GM21825 (cell line): ENCODE measurements around the gene DEGS2.
A peak's percentile ranks its signal among the peaks of the same experiment; 100 is the strongest.

Experiments
- ATAC-seq: cut with Tn5 transposase; IDR thresholded peaks from one replicate; pipeline ENCODE4 v1.9.1; 2021; ENCODE audit warnings: mild to moderate bottlenecking, moderate library complexity; ENCODE audit not compliant: unreplicated experiment

The DEGS2 gene

GRCh38 chr14:100115726-100116125, 43.7 kb downstream of the DEGS2 start:
- ATAC-seq, result no peak

GRCh38 chr14:100115236-100115635, 44.2 kb downstream of the DEGS2 start:
- ATAC-seq, result no peak

GRCh38 chr14:100114109-100114765, 45.2 kb downstream of the DEGS2 start:
- ATAC-seq, result no peak

- ATAC-seq, result no peak
Observed at GRCh38 chr14:100111931-100112704, 47.3 kb downstream of the DEGS2 start.

- no peak for ATAC-seq
Observed at GRCh38 chr14:100110816-100111215, 48.6 kb downstream of the DEGS2 start.

- ATAC-seq, result no peak
Observed at GRCh38 chr14:100109594-100109955, 49.9 kb downstream of the DEGS2 start.

GRCh38 chr14:100108840-100109593, 50.4 kb downstream of the DEGS2 start:
- ATAC-seq, result no peak

- ATAC-seq, result peak; percentile 69
Observed at GRCh38 chr14:100108042-100108825, 51.2 kb downstream of the DEGS2 start.

GRCh38 chr14:100107236-100107635, 52.2 kb downstream of the DEGS2 start:
- no peak for ATAC-seq

GRCh38 chr14:100106250-100107112, 53.0 kb downstream of the DEGS2 start:
- no peak for ATAC-seq

- no peak for ATAC-seq
Observed at GRCh38 chr14:100105357-100106169, 53.9 kb downstream of the DEGS2 start.

GRCh38 chr14:100104523-100105300, 54.7 kb downstream of the DEGS2 start:
- no peak for ATAC-seq

- no peak for ATAC-seq
Observed at GRCh38 chr14:100104006-100104352, 55.5 kb downstream of the DEGS2 start.

- no peak for ATAC-seq
Observed at GRCh38 chr14:100103250-100104005, 56.0 kb downstream of the DEGS2 start.

- ATAC-seq, result no peak
Observed at GRCh38 chr14:100102156-100102785, 57.2 kb downstream of the DEGS2 start.

- no peak for ATAC-seq
Observed at GRCh38 chr14:100100032-100100703, 59.3 kb downstream of the DEGS2 start.

GRCh38 chr14:100098171-100098570, 61.3 kb downstream of the DEGS2 start:
- ATAC-seq, result no peak
